ENCODE results near the gene KLK6. TPM values are rescaled to one million over a fixed set of nuclear protein-coding genes. Genes with fewer than 3 reads are reported as not detected.
A peak's percentile ranks its signal among the peaks of the same experiment; 100 is the strongest.

Gene KLK6
- total RNA-seq, 1 donor from 2014 or later: not detected

DNA sequence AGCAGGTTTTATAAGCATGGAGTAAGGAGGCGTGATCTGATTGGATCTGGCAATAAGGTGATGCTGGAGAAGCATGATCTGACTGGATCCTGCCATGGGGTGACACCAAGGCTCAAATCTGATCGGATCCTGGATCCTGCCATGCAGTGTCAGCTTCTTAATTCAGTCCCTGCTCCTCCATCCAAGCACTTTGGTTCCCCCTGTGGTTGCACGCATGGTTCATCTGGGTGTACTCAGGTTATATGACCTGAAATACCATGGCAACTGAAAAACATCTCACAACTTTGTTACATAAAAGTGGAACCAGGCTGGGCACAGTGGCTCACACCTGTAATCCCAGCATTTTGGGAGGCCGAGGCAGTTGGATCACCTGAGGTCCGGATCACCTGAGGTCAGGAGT is 40.6 kb downstream of the KLK6 start:
- Mint-ChIP-seq H3K4me3 (no peak overlapping the region), H3K4me1 (ENCODE audit: low read depth) (peaks cover 6% of the 10 kb centered on the region), H3K27ac (no peak overlapping the region), H3K27me3 (ENCODE audit: insufficient read depth) (peaks cover 6% of the 10 kb centered on the region), H3K9me3 (no peaks in the 10 kb centered on the region), H3K36me3 (ENCODE audit: low read depth) (no peaks in the 10 kb centered on the region)
- intact Hi-C loops (cut with micrococcal nuclease): no loop called here
- no peak for DNase-seq (ENCODE audit: low spot score)

DNA sequence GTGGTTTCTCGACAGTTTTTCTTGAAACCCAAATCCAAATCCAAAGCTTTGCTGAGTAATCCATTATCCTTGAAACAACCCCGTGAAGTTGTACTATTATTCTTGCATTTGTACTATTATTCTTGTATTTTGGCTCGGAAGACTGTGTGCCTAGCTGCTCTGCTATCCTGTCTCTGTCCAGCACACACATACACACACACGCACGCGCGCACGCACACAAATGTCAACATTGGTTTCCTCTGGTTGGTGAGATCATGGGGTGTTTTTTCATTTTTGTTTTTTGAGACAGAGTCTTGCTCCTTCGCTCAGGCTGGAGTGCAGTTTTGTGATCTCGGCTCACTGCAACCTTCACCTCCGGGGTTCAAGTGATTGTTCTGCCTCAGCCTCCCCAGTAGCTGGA is 43.2 kb downstream of the KLK6 start:
- Mint-ChIP-seq H3K27ac (no peak overlapping the region), H3K4me1 (ENCODE audit: low read depth) (peaks cover 15% of the 10 kb centered on the region), H3K4me3 (no peak overlapping the region), H3K27me3 (ENCODE audit: insufficient read depth) (peaks cover 9% of the 10 kb centered on the region), H3K9me3 (no peaks in the 10 kb centered on the region), H3K36me3 (ENCODE audit: low read depth) (no peaks in the 10 kb centered on the region)
- DNase-seq (ENCODE audit: low spot score): no peak
- intact Hi-C loops (cut with micrococcal nuclease): no loop called here

DNA sequence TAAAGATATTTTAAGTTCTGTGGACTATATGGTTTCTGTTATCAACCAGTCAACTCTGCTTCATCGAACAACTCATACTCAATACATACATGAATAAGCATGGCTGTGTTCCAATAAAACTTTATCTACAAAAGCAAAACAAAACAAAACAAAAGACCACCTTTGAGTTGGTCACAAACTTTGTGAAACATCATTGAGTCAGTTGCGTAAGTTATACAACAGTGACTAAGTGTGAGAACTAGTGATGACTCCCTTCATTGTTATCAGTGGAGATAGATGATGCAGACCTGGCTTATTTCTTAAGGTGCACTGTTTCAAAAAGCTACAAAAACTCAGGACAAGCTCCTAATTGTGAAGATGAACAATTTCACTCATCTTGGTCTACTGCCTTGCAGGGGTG is 43.7 kb downstream of the KLK6 start:
- Mint-ChIP-seq H3K4me1 (ENCODE audit: low read depth) (peaks cover 15% of the 10 kb centered on the region), H3K9me3 (no peaks in the 10 kb centered on the region), H3K36me3 (ENCODE audit: low read depth) (no peaks in the 10 kb centered on the region), H3K4me3 (no peak overlapping the region), H3K27ac (no peak overlapping the region), H3K27me3 (ENCODE audit: insufficient read depth) (peaks cover 9% of the 10 kb centered on the region)
- intact Hi-C loops (cut with micrococcal nuclease): no loop called here
- no peak for DNase-seq (ENCODE audit: low spot score)

DNA sequence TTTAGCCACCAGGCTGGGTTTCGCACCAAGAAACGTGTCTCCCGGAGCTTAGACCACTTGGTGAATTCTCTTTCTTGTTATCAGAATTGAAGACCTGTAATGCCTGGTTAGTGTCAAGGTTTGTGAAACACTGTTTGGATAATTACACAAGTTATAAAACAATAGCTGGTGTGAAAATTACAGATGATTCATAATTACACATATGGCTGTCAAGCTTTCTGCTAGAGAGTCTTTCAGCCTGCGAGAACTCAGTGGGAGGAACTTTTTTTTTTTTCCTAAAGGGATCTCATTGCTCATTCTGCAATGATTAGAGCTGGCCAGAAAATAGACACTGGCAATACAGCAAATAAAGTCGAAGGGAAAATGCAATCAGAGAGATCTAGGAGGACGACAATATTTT is 44.8 kb downstream of the KLK6 start:
- Mint-ChIP-seq H3K36me3 (ENCODE audit: low read depth) (no peaks in the 10 kb centered on the region), H3K27ac (no peak overlapping the region), H3K4me3 (no peak overlapping the region), H3K27me3 (ENCODE audit: insufficient read depth) (peaks cover 11% of the 10 kb centered on the region), H3K4me1 (ENCODE audit: low read depth) (peaks cover 9% of the 10 kb centered on the region), H3K9me3 (no peaks in the 10 kb centered on the region)
- intact Hi-C loops (cut with micrococcal nuclease): loop anchor here (5.0 kb wide), 1 partner anchor 317 kb away; no protein-coding TSS in a partner anchor
- DNase-seq (ENCODE audit: low spot score): no peak

DNA sequence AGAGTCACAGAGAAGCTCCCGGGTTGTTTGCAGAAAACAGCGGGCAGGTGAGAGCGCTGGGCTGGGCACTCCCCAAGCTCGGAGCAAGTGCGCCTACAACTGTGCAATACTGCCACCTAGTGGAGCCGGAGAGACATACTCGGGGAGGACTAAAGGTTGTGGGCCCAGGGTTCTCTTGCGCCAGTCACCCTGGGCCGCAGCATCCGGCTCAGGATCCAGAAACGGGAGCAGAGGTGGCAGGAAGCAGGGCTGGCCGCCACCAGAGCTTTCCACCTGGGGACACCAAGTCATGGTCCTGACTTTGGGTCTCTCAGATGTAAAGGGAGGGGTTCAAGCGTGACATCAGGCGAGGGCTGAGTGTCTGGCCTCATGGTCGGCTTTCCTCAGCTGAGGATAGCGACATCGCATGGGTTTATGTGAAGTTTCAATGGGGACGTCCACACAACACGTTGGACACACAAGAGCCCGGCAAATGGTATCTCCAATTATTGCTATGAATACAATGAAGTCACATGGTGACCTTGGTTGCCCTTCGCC is 47.0 kb downstream of the KLK6 start:
- peak; percentile 65 for DNase-seq (ENCODE audit: low spot score)
- intact Hi-C loops (cut with micrococcal nuclease): loop anchor here (1.0 to 5.0 kb wide), 8 partner anchors 16 to 565 kb away; no protein-coding TSS in a partner anchor
- peaks cover 9% of the 10 kb centered on the region for H3K4me1 Mint-ChIP-seq (ENCODE audit: low read depth)
- H3K27ac Mint-ChIP-seq: no peak overlapping the region
- H3K9me3 Mint-ChIP-seq: no peaks in the 10 kb centered on the region
- no peak overlapping the region for H3K4me3 Mint-ChIP-seq
- peaks cover 14% of the 10 kb centered on the region for H3K27me3 Mint-ChIP-seq (ENCODE audit: insufficient read depth)
- H3K36me3 Mint-ChIP-seq (ENCODE audit: low read depth): no peaks in the 10 kb centered on the region

DNA sequence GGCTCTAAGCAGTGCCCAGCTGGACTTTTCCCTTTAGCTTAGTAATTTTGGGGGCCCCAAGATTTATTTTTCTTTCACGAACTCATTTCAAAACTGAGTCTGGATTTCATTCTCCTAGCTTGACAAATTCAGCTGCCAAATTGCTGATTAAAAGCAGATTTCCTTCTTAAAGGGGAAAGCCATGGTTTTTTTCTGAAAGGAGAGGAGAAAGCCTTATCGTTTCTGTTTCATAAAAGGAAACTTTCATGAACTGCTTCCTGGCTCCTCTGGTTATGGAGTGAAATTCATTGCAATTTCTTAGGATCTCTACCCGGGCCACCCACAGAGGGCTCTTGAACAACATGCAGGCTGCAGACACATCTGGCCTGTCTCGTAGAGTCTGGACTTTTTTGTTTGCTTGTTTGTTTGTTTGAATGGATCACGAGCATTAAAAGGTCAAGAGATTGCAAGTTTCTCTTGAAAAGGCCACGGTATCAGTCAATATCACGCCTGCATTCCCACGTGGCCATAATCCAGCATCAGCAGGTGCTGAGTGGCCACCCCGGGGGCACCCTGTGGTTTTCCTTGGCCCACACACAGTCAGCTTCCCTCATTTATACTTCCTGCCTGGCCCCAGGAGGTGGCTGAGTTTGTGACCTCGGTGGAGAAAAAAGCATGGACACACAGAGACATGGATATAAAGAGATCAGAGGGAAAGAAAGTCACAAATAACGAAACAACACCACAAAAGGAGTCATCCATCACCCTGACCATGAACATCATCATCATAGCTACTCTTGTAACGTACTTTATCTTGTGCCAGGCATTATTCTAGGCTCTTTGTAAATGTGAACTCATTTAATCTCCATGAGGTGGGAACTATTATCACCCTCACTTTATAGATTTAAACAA is 47.7 kb downstream of the KLK6 start:
- Mint-ChIP-seq H3K27me3 (ENCODE audit: insufficient read depth) (peaks cover 17% of the 10 kb centered on the region), H3K9me3 (no peaks in the 10 kb centered on the region), H3K4me3 (no peak overlapping the region), H3K36me3 (ENCODE audit: low read depth) (no peaks in the 10 kb centered on the region), H3K4me1 (ENCODE audit: low read depth) (peaks cover 9% of the 10 kb centered on the region), H3K27ac (no peak overlapping the region)
- intact Hi-C loops (cut with micrococcal nuclease): loop anchor here (1.0 to 5.0 kb wide), 8 partner anchors 15 to 564 kb away; no protein-coding TSS in a partner anchor
- no peak for DNase-seq (ENCODE audit: low spot score)

DNA sequence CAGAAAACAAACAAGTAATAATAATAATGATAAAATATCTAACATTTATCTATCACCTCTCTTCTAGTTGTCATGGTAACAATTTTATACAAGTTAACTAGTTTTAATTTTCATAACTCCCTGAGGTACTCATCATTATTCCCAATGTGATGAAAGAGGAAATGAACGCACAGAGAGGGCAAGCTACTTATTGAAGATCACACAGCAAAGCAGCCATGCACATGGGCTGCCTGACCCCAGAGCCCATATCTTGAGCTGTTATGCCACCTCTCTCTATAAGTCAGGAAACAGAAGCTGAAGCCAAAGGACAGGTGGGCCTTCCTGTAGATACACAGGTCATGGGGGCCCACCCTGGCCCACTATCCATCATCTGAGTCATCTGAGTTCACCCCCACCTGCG is 53.3 kb downstream of the KLK6 start:
- Mint-ChIP-seq H3K27me3 (ENCODE audit: insufficient read depth) (peaks cover 18% of the 10 kb centered on the region), H3K4me1 (ENCODE audit: low read depth) (no peaks in the 10 kb centered on the region), H3K36me3 (ENCODE audit: low read depth) (no peaks in the 10 kb centered on the region), H3K27ac (no peak overlapping the region), H3K9me3 (no peaks in the 10 kb centered on the region), H3K4me3 (no peak overlapping the region)
- DNase-seq (ENCODE audit: low spot score): no peak
- intact Hi-C loops (cut with micrococcal nuclease): no loop called here

DNA sequence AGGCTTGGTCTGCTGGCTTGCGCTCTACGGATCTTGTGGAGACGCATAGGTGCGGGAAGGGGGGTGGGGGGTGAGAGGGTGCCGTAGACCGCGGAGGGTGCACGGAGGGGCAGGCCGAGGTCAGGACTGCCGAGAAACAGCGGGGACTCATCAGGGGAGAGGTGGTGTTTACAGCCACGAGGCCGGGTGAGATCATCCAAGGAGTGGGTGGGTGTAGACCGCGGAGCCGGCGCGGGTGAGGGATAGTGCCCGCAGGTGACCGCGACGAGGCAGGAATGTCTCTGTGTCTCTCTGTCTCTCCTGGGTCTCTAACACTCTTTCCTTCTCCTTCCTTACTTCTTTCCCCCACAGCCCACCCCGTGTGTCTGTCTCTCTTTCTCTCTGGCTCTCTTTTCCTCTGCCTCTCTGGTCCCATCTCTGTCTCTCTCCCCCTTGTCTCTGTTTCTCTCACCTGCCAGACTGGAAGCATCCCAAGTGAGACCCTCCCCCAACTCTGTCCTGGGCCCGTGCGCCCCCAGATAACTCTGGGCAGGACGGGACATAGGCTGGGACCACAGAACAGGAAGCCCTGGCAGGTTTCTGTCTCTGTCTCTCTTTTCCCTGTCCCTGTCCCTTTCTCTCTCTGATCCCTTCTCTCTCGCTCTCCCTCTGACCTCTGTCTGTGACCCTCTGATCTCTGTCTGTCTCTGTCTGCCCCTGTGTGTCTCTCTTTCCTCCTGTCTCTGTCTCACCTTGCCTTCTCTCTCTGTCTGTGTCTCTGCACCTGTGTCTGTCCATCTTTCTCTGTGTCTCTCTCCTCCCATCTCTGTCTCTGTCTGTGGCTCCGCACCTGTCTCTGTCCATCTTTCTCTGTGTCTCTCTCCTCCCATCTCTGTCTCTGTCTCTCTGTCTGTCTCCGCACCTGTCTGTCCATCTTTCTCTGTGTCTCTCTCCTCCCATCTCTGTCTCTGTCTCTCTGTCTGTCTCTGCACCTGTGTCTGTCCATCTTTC is 56.4 kb downstream of the KLK6 start:
- Mint-ChIP-seq H3K27me3 (ENCODE audit: insufficient read depth) (peaks cover 37% of the 10 kb centered on the region), H3K9me3 (no peaks in the 10 kb centered on the region), H3K36me3 (ENCODE audit: low read depth) (no peaks in the 10 kb centered on the region), H3K4me3 (no peak overlapping the region), H3K27ac (no peak overlapping the region), H3K4me1 (ENCODE audit: low read depth) (no peaks in the 10 kb centered on the region)
- no peak for DNase-seq (ENCODE audit: low spot score)
- intact Hi-C loops (cut with micrococcal nuclease): no loop called here

DNA sequence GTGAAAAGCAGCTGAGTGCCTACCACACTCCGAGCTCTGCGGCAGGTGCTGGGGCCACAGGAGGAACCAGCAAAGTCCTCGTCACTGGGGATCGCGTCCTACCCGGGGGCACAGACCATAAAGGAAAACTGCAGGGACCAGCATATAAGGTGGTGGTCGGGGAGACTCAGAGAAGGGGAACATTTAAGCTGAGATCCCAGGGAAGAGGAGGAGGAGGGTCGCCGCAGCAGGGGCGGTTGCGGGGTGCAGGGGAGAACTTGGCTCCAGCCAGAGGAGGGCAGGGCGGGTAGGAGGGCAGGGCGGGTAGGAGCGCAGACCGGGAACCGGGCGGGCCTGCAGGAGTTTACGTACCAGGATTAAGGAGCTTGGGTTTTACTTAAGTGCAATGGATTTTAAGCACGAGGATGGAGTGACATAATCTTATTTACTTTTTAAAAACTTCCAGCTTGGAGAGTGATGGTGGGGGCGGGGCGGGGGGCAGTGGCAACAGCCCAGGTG is 57.2 kb downstream of the KLK6 start:
- no peak overlapping the region for H3K4me3 Mint-ChIP-seq
- no peak overlapping the region for H3K27ac Mint-ChIP-seq
- H3K9me3 Mint-ChIP-seq: no peaks in the 10 kb centered on the region
- peaks cover 38% of the 10 kb centered on the region for H3K27me3 Mint-ChIP-seq (ENCODE audit: insufficient read depth)
- intact Hi-C loops (cut with micrococcal nuclease): no loop called here
- no peaks in the 10 kb centered on the region for H3K4me1 Mint-ChIP-seq (ENCODE audit: low read depth)
- no peak for DNase-seq (ENCODE audit: low spot score)
- no peaks in the 10 kb centered on the region for H3K36me3 Mint-ChIP-seq (ENCODE audit: low read depth)

DNA sequence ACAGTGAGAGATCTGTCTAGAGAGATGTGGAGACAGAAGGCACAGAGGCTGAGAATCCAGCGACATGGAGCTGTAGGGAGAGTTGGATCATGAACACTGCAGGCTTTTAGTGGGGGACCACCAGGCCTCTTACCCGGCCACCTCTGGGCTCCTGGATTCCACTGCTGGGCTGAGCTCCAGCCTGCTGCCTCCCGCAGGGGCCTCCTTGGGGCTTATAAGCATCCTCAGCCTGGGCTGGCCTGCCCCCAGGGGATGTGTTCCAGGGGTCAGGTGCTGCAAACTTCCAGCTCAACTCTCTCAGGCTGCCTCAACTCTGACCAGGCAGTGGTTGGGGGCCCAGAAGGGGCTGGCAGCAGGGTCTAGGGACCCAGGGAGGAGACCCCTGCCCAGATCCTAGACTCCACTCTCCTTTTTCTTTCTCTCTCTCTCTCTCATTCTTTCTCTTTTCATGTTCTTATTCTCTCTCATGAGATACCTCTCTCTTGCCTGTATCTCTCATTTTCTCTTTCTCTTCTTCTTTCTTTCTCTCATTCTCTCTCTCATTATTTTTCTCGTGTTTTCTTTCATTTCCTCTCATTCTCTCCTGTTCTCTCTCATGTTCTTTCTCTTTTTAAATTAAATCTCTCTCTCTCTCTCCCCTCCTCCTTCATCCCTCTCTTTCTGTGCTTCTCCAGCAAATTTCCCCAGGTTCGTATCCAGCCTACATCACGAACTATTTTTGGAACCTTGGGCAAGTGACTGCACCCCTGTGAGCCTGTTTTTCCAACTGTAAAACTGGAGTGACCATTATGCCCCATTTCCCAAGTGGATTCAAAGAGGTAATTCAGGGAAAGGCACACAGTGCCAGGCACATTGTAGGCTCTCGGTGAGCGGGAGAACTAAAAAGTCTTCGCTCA is 57.9 kb downstream of the KLK6 start, which contains the start of gene KLK4:
KLK4 (minus strand) TSS at position 190 of the 896 bp plus-strand sequence. CDS start 657 bp downstream, outside the sequence.
- no peak for DNase-seq (ENCODE audit: low spot score)
- Mint-ChIP-seq H3K4me1 (ENCODE audit: low read depth) (no peaks in the 10 kb centered on the region), H3K36me3 (ENCODE audit: low read depth) (no peaks in the 10 kb centered on the region), H3K4me3 (no peak within 1 kb of the TSS), H3K9me3 (no peaks in the 10 kb centered on the region), H3K27ac (no peak within 1 kb of the TSS), H3K27me3 (ENCODE audit: insufficient read depth) (peaks cover 34% of the 10 kb centered on the region)
- intact Hi-C loops (cut with micrococcal nuclease): no loop called here

DNA sequence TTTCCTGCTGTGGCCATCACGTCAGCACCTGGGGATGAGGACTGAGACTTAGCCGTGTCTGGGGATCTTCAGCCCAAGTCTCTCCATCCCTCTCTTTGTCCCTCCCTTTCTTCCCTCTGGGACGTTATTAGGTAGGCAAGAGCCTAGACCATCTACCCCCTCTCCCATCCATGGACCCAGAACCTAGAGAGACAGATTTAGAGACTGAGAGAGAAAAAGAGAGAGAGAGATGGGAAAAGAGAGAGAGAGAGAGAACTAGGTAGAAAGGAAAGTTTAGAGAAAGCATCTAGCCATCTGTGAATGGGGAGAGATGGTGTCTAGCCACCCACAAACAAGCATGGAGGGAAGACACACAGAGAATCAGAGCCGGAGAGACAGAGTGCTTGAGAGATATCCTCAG is 58.7 kb downstream of the KLK6 start:
- Mint-ChIP-seq H3K27me3 (ENCODE audit: insufficient read depth) (peaks cover 33% of the 10 kb centered on the region), H3K9me3 (no peaks in the 10 kb centered on the region), H3K4me1 (ENCODE audit: low read depth) (no peaks in the 10 kb centered on the region), H3K4me3 (no peak overlapping the region), H3K36me3 (ENCODE audit: low read depth) (no peaks in the 10 kb centered on the region), H3K27ac (no peak overlapping the region)
- DNase-seq (ENCODE audit: low spot score): no peak
- intact Hi-C loops (cut with micrococcal nuclease): no loop called here
